Kidney epithelial cell (primary cell): ENCODE measurements around the gene SNX17. TPM values are rescaled to one million over a fixed set of nuclear protein-coding genes. Genes with fewer than 3 reads are reported as not detected.

Experiments
- DNase-seq: peaks from one replicate; pipeline ENCODE4 v3.0.0-alpha.2; 2010; ENCODE audit warnings: low read depth
- H3K27me3 ChIP-seq: 2 replicates; pipeline ENCODE4 v1.6.0; 2011; ENCODE audit warnings: low read length; ENCODE audit not compliant: control insufficient read depth, insufficient read depth
- H3K36me3 ChIP-seq: 2 replicates; pipeline ENCODE4 v1.5.1; 2011; ENCODE audit warnings: low read length; ENCODE audit not compliant: control insufficient read depth, insufficient read depth
- H3K4me3 ChIP-seq: 2 replicates; pipeline ENCODE4 v1.5.1; 2011; ENCODE audit warnings: low read depth, mild to moderate bottlenecking, control low read depth, low read length
- CTCF ChIP-seq: IDR thresholded peaks from 2 replicates; pipeline ENCODE4 v1.5.1; 2011; ENCODE audit warnings: mild to moderate bottlenecking, moderate library complexity, low read length, control low read depth, inconsistent platforms; ENCODE audit not compliant: insufficient read depth, poor library complexity, severe bottlenecking
- total RNA-seq: library from RNA; depleted of rRNA; stranded (reverse); fragments of >200 nt; gene quantifications from 2 replicates; pipeline ENCODE4 v1.2.3, GENCODE V29; 2015

Gene SNX17
- total RNA-seq, 1 donor from 2014 or later, result 92.1 TPM

- no peak overlapping the region for H3K4me3 ChIP-seq
- DNase-seq, result no peak
- H3K27me3 ChIP-seq, result no peaks in the 10 kb centered on the region
- H3K36me3 ChIP-seq, result peaks cover 5% of the 10 kb centered on the region
- TF ChIP-seq CTCF, result no peak
Measured at GRCh38 chr2:27372937-27373336, 2.5 kb downstream of the SNX17 start.

GRCh38 chr2:27373567-27373966 is 3.2 kb downstream of the SNX17 start:
- H3K27me3 ChIP-seq, result no peaks in the 10 kb centered on the region
- no peak for DNase-seq
- H3K4me3 ChIP-seq, result no peak overlapping the region
- no peak for TF ChIP-seq CTCF
- H3K36me3 ChIP-seq, result peaks cover 4% of the 10 kb centered on the region

- Histone ChIP-seq H3K36me3 (peaks cover 4% of the 10 kb centered on the region), H3K4me3 (no peak overlapping the region), H3K27me3 (no peaks in the 10 kb centered on the region)
- no peak for TF ChIP-seq CTCF
- no peak for DNase-seq
Measured at GRCh38 chr2:27375513-27376099, 5.2 kb downstream of the SNX17 start.

GRCh38 chr2:27376151-27376865 is 5.9 kb downstream of the SNX17 start:
- Histone ChIP-seq H3K27me3 (no peaks in the 10 kb centered on the region), H3K36me3 (peaks cover 4% of the 10 kb centered on the region), H3K4me3 (no peak overlapping the region)
- no peak for DNase-seq
- no peak for TF ChIP-seq CTCF

- no peak for TF ChIP-seq CTCF
Measured at GRCh38 chr2:27376866-27377617, 6.6 kb downstream of the SNX17 start.

More at GRCh38 chr2:27376866-27377617, 6.6 kb downstream of the SNX17 start:
- peaks cover 4% of the 10 kb centered on the region for H3K36me3 ChIP-seq
- DNase-seq, result no peak
- no peak overlapping the region for H3K4me3 ChIP-seq
- no peaks in the 10 kb centered on the region for H3K27me3 ChIP-seq
